ENCODE data around the gene TEDC2. TPM values are rescaled to one million over a fixed set of nuclear protein-coding genes. Genes with fewer than 3 reads are reported as not detected.

The TEDC2 gene
- polyA plus RNA-seq, 1 of the 3 experiments (the other 2 are of a cell fraction) = 15.6 TPM

DNA sequence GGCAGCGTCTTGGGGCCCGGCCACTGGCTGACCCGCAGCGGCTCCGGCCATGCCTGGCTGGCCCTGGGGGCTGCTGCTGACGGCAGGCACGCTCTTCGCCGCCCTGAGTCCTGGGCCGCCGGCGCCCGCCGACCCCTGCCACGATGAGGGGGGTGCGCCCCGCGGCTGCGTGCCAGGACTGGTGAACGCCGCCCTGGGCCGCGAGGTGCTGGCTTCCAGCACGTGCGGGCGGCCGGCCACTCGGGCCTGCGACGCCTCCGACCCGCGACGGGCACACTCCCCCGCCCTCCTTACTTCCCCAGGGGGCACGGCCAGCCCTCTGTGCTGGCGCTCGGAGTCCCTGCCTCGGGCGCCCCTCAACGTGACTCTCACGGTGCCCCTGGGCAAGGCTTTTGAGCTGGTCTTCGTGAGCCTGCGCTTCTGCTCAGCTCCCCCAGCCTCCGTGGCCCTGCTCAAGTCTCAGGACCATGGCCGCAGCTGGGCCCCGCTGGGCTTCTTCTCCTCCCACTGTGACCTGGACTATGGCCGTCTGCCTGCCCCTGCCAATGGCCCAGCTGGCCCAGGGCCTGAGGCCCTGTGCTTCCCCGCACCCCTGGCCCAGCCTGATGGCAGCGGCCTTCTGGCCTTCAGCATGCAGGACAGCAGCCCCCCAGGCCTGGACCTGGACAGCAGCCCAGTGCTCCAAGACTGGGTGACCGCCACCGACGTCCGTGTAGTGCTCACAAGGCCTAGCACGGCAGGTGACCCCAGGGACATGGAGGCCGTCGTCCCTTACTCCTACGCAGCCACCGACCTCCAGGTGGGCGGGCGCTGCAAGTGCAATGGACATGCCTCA, 12.0 kb downstream of the TEDC2 start:
- H2AFZ ChIP-seq (ENCODE audit: low read depth) = no peak overlapping the region
- CTCF ChIA-PET = interaction anchor here (1.1 to 3.6 kb wide), 4 partner anchors 27 to 42 kb away, joined by 3 to 32 read pairs (median 6); no protein-coding TSS in a partner anchor
- H3K36me3 ChIP-seq (replicated peaks in 1 of 2; ENCODE audit: control insufficient read depth in 1 of 2, insufficient read depth in 2 of 2, low read length in 1 of 2) = no peaks in the 10 kb centered on the region
- H3K9me3 ChIP-seq = no peaks in the 10 kb centered on the region
- no peak for TF ChIP-seq EP300 (IDR thresholded peaks at IDR 0.05; ENCODE audit: borderline replicate concordance in 1 of 2, low read depth in 1 of 2, low read length in 1 of 2)
- TF ChIP-seq, protein P1, sequence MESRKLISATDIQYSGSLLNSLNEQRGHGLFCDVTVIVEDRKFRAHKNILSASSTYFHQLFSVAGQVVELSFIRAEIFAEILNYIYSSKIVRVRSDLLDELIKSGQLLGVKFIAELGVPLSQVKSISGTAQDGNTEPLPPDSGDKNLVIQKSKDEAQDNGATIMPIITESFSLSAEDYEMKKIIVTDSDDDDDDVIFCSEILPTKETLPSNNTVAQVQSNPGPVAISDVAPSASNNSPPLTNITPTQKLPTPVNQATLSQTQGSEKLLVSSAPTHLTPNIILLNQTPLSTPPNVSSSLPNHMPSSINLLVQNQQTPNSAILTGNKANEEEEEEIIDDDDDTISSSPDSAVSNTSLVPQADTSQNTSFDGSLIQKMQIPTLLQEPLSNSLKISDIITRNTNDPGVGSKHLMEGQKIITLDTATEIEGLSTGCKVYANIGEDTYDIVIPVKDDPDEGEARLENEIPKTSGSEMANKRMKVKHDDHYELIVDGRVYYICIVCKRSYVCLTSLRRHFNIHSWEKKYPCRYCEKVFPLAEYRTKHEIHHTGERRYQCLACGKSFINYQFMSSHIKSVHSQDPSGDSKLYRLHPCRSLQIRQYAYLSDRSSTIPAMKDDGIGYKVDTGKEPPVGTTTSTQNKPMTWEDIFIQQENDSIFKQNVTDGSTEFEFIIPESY (IDR thresholded peaks at IDR 0.05; ENCODE audit: borderline replicate concordance, low read depth) = no peak
- no peak for TF ChIP-seq TCF12 (IDR thresholded peaks at IDR 0.05)
- TF ChIP-seq RFX5 (IDR thresholded peaks at IDR 0.05; ENCODE audit: low read length) = no peak
- TF ChIP-seq, protein P2, sequence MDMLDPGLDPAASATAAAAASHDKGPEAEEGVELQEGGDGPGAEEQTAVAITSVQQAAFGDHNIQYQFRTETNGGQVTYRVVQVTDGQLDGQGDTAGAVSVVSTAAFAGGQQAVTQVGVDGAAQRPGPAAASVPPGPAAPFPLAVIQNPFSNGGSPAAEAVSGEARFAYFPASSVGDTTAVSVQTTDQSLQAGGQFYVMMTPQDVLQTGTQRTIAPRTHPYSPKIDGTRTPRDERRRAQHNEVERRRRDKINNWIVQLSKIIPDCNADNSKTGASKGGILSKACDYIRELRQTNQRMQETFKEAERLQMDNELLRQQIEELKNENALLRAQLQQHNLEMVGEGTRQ (IDR thresholded peaks at IDR 0.05; ENCODE audit: borderline replicate concordance, low read depth, low read length) = no peak
- TF ChIP-seq GATA2 (CRISPR knock-in tag; IDR thresholded peaks at IDR 0.05) = no peak
- no peak for TF ChIP-seq REST (IDR thresholded peaks at IDR 0.05; ENCODE audit: low read depth, low read length)
- no peak for TF ChIP-seq GABPA (IDR thresholded peaks at IDR 0.05; ENCODE audit: low read depth)
- peaks cover 11% of the 10 kb centered on the region; the same call in 1 of the 2 replicates for H3K79me2 ChIP-seq (ENCODE audit: insufficient read depth)
- WGBS (ENCODE audit: low lambda C conversion rate) = 86% methylated on average over 23 of the region's 61 CpGs
- H3K4me1 ChIP-seq (ENCODE audit: control insufficient read depth in 1 of 2, insufficient read depth in 2 of 2, low read depth in 1 of 2, low read length in 1 of 2) = peaks cover 6 to 77% of the 10 kb centered on the region in 2 experiments; a peak in 3 of 4 replicates
- peaks cover 10% of the 10 kb centered on the region for H3F3A ChIP-seq (replicated peaks; ENCODE audit: insufficient read depth)
- no peak overlapping the region for H3K9ac ChIP-seq
- peak overlapping the region in 1 of 2 experiments; percentile 36; a peak in 2 of 4 replicates for H3K4me3 ChIP-seq (ENCODE audit: low read depth in 2 of 2, low read length in 1 of 2)
- no peaks in the 10 kb centered on the region for H3K27me3 ChIP-seq (ENCODE audit: insufficient read depth)
- H3K27ac ChIP-seq (ENCODE audit: low read depth in 2 of 2, low read length in 1 of 2) = peak overlapping the region in 1 of 2 experiments; percentile 97; a peak in 2 of 4 replicates
- no peaks in the 10 kb centered on the region for H3K9me2 ChIP-seq
- H3K4me2 ChIP-seq = peak overlapping the region; percentile 37; the same call in 1 of the 2 replicates
- DNase-seq = peak; percentile 54
- POLR2A ChIA-PET = interaction anchor here (1.0 to 4.6 kb wide), 2 partner anchors 11 to 635 kb away, joined by 3 to 44 read pairs; no protein-coding TSS in a partner anchor
- no peaks in the 10 kb centered on the region for H4K20me1 ChIP-seq (ENCODE audit: insufficient read depth)
